ENCODE measurements around the gene CHST11.

The CHST11 gene

GRCh38 chr12:104680070-104680469, 223.3 kb downstream of the CHST11 start:
- DNase-seq, result peak; percentile 41

DNA sequence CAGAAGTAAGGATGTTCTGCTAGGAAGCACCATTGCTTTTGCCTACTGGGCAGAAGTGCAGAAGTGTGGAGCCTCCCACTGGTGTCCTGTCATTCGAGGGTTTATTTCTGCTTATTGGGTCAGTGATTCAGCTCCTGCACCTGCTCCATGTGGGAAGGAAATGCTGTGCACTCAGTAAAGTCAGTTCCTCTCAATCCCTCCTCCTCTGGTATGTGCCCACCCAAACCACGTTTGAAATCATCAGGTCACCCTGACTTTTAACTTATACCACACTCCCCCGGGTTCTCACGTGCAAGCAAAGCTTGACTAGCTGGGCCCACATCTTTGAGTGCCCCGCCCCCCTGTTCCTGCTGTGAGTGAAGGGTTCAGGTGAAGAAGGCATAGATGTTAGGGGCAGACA, 223.7 kb downstream of the CHST11 start:
- DNase-seq, result no peak

- no peak for DNase-seq
These were observed 224.4 kb downstream of the CHST11 start for GRCh38 chr12:104681012-104681690.

DNA sequence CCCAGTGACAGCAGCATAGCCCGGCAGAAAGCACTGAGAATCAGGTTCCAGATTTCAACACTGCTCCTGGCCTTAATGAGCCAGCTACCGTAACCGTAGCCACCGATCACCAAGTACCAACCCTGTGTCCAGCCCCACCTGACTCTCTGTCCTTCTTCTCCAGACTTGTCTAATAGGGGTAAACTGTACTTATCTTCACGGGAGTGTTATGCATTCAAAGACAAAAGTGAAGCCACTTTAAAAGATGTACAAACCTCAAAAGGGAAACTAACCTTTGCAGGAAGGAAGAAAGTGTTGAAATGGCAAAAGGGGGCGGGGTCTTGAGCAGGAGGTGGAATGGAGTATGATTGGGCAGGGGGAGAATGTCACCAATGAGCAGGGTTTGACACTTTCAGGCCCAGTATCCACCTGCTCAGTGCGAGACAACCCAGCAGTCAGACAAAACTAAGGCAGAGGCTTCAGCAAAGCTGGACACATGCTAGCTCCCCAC, 226.1 kb downstream of the CHST11 start:
- DNase-seq, result no peak

DNA sequence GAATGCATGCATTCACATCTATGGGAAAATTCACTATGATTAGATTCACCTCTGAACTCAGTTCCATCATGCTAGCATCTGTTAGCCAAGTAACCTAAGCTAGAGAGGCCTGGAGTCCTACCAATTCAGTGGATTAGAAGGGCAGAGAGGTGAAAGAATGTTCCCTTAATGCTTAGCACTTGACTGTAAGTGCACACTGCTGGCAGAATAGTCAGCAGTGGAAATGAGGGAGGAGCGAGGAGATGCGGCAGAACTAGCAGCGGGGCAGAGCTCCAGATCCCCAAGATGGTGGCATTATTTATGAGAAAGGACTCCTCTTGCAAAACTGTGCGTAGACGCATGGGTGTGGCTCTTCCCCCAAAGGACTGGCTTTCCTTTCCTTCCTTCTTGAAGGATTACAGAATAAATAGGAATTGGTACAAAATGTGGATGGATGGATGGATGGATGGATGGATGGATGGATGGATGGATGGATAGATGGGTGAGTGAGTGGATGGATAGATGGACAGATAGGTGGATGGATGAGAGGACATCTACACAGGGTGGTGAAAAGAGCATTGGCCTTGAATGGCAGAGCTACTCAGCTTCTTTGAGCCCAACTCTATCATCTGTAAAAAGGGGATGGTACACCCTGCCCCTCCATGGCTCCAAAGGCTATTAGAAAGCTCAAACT, 227.2 kb downstream of the CHST11 start:
- no peak for DNase-seq

- peak; percentile 35 for DNase-seq
These were observed 228.1 kb downstream of the CHST11 start for GRCh38 chr12:104684884-104685283.

- DNase-seq, result no peak
These were observed 228.6 kb downstream of the CHST11 start for GRCh38 chr12:104685366-104685765.

DNA sequence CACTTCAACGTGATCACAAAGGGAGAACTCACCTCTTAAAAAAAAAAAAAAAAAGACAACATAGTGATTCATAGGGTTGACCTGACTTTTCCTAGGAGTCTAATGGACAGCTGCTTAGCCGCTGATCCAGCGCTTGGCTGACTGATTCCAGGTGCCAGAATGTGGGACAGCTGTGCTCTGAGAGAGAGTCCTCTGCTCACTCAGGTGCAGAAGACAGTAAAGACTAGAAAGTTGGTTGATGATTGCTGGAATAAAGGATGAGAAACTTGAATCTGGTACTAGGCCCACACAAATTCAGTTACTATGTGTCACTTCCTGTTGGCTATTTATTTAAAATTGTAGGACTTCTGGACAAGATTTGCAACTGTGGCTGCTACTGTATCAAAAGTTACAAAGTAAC, 229.4 kb downstream of the CHST11 start:
- no peak for DNase-seq

DNA sequence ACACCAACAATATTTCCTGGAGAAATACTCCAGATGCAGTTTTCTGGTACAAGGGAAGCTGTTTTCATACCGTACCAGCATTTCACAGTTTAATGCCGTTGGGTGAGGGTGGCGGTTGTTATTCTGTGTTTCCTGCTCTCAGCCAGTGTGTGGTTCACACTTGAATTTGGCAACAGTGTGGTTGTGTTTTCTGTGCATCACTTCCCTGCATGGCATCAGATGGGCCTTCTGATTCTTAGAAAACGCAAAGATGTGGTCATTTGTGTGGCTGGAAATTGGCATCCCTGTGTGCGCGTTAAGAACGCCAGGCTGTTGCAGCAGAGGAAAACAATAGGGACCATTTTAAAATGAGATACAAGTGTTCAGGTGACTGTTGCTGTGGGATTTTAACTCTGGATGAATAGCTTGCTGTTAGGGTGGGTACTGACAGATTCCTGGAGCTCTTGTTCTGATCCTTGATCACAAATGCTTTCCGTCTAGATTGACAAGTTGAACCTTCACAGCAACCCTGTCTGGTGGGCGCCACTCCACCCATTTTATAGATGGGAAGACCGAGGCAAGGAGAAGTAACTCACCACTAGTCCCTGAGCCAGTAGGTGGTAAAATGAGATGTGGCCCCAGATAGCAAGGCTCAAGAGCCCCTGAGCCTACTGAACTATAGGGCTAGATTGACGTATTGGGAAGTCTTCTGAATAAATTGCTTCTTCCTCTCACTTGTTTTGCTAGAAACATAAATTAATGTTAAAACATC, 231.2 kb downstream of the CHST11 start:
- no peak for DNase-seq

DNA sequence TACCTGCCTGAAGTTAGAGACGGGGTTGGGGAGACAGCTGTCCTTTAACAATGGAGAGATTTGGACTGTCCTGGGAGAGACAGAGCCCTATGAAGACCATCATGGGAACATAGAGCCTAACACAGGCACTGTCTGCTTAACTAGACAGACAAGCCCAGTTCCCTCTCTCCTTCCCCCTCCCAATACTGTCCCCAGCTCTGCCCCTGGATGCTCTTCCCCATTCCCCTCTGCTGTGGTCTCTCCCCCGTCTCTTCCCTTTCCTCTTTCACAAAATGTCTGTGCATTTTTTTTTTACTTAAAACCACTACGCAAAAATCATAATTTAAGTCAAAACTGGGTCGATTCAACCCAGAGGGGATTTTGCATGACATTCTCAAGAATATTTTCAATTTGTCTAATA, 232.9 kb downstream of the CHST11 start:
- no peak for DNase-seq

DNA sequence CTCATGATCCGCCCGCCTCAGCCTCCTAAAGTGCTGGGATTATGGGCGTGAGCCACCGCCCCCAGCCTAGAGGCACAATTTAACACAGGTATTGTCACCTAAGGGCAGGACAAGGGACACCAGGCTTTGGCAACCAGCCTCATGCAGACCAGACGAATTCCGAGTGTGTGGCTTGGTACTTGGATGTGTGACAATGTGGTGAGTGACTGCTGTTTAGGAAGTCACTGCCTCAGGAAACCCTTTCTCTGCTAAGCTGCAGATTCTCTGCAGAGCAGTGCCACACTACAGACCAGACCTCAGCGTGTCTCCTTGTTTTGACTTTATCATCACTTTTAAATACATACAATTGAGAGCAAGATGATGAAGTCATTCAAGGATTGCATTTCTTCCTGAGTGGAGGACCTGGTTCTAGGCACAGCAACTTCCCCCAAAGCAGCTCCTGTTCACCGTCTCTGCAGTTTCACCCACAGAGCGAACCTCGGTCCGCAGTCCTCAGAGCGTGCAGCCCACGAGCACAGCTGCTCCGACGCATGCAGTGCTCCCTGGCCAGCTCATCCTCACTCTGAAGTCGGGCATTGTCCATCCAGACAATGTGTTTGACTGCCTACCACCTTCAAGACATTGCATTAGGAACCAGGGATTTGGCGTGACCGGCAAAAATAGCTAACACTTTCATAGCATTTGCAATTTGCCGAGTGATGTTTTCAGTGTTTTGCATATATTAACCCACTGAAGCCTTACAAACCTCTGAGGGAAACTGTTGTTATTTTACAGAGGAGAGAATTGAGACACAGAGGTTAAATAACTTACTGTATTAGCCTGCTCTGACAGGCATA, 235.2 kb downstream of the CHST11 start:
- DNase-seq, result no peak

GRCh38 chr12:104692557-104693218, 235.9 kb downstream of the CHST11 start:
- DNase-seq, result no peak

GRCh38 chr12:104693493-104693892, 236.7 kb downstream of the CHST11 start:
- no peak for DNase-seq

DNA sequence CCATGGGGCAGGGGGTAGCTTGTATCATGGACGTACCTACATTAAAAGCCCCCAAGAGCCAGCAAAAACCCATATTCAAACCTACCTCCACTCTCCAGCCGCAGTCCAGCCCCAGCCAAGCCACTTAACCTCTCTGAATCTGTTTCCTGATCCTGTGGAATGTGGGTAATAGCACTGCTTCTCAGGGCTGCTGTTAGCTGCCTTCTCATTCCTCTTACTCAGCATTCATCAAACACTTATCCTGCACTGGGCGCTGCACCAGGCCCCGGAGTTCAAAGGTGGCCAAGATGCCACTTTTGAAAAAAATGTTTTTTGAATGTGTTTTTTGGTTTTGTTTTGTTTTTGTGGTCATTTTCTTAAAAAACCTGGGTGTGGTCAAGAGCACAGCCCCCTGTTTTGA, 237.4 kb downstream of the CHST11 start:
- DNase-seq, result no peak

DNA sequence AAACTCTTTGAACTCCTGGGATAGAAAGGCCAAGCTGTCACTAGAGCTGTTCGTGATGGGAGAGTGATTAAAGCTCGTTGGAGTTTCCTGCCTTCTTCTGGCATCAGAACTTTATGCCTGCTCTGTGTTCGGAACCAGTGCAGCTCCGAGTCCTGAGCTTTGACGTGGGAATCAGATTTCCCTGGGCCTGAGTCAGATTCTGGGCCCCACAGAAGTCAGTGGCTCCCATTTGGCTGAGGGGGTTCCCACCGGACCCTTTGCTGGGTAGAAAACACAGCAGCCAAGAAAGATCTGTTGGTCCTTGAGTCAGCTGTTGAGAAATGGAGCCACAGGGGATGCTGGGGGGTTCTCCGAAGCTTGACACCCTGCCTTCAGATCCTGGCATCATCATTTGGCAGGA, 238.0 kb downstream of the CHST11 start:
- no peak for DNase-seq

DNA sequence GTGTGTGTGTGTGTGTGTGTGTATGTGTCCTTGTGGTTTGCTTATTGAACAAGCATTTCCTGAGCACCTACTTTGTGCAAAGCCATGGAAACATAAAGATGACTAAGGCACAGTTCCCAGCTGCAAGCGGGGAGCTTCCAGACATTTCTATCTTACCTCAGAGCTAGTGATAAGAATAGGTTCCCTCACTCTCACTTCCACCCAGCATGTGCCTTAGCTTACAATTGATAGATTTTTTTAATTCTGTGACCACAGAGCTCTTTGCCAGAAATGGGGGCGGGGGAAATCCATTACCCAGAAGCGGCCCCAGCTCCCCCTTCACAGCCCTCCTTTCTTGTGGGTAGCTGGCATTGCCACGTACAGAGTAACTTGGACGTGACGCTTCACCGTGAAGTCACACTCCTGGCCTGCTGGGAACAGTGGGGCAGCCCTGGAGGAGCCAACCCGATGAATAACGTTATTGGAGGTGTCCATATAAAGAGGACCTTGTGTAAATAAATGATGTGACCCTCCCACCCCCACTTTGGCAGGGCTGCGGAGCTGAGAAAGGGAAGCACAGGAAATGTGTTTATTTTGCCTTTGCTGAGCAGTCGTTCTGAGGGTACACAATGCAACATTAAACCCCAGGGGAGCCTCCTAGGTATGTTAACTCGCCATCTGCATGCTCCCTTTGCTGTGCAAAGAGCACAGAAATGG, 238.9 kb downstream of the CHST11 start:
- DNase-seq, result peak; percentile 67

GRCh38 chr12:104697186-104697585, 240.4 kb downstream of the CHST11 start:
- no peak for DNase-seq

DNA sequence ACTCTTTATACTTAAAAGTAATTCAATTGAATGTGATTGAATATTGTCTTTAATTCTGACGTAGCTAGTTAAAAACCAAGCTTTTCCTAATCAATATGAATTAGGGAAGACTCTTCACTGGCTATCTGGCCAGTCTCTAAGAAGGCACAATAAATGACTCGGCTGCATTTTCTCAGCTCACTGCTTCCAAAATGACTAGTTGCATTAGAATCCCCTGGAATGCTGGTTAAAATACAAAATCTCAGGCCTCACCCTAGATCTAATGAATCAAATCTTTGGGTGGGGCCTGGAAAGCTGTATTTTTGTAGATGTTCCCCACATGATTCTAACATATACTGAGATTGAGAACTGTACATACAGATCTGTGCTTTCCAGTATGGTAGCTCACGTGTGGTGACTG, 242.1 kb downstream of the CHST11 start:
- DNase-seq, result peak; percentile 50

- DNase-seq, result peak; percentile 36
These were observed 242.9 kb downstream of the CHST11 start for GRCh38 chr12:104699489-104700190.

- no peak for DNase-seq
These were observed 243.6 kb downstream of the CHST11 start for GRCh38 chr12:104700324-104700723.

DNA sequence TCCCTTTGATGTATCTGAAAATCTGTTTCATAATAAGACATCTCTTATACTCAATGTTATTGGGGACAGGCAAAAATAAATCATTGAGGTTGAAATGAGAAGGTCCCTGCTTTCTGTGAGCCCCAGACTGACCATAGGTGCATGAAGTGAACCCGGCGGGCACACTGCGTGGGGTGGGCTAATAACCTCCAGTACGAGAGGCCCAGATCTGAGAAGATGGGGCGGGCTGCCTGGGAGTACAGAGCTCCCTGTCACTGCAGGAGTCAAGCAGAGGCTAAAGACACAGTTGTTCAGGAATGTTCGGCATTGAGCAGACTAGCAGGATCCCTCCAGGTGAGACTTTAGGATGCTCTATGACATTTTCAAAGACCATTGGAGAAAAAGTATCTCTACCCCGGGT, 244.6 kb downstream of the CHST11 start:
- DNase-seq, result no peak
